Loucy (cell line): ENCODE results near the gene BASP1.

Source experiments
- EZH2phosphoT487 ChIP-seq: fragments of 200-600 bp; IDR thresholded peaks from 2 replicates; pipeline ENCODE4 v1.6.1; 2018; ENCODE audit warnings: antibody characterized with exemption, mild to moderate bottlenecking, moderate library complexity, borderline replicate concordance
- TF ChIP-seq, protein P1 (sequence below): fragments of 200-600 bp; sonication (generic); conservative IDR thresholded peaks from 2 replicates; pipeline ENCODE4 v1.5.1; 2014; ENCODE audit warnings: mild to moderate bottlenecking, antibody characterized with exemption, low read length

DNA sequence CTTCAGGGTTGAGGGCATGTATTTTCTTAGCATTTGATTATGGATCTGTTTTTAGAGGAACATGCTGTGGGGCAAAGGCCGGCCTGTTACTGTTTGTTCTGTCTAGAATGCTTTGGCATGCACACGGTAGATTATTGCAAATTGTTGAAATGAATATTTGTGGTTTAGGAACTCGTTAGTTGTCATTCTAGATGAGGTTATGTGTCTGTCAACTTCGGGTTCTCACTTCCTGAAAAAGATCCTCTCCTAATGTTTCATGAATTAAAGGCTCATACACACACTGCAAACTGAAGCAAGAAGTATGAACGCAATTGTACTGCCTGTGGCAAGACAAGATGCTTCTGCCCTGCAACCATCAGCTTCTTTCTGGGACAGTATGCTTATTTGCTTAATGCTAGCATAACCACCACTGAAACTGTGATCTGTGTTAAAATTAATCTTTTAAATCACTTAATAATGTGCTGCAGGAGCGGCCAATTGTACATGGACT lies 99.6 kb downstream of the BASP1 start:
- TF ChIP-seq, protein P1, sequence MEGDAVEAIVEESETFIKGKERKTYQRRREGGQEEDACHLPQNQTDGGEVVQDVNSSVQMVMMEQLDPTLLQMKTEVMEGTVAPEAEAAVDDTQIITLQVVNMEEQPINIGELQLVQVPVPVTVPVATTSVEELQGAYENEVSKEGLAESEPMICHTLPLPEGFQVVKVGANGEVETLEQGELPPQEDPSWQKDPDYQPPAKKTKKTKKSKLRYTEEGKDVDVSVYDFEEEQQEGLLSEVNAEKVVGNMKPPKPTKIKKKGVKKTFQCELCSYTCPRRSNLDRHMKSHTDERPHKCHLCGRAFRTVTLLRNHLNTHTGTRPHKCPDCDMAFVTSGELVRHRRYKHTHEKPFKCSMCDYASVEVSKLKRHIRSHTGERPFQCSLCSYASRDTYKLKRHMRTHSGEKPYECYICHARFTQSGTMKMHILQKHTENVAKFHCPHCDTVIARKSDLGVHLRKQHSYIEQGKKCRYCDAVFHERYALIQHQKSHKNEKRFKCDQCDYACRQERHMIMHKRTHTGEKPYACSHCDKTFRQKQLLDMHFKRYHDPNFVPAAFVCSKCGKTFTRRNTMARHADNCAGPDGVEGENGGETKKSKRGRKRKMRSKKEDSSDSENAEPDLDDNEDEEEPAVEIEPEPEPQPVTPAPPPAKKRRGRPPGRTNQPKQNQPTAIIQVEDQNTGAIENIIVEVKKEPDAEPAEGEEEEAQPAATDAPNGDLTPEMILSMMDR = no peak
- no peak for TF ChIP-seq EZH2phosphoT487
